Measurements from ENCODE around the gene INHA.

INHA gene

GRCh38 chr2:219574484-219575311, 2.6 kb downstream of the INHA start:
- H3K27me3 ChIP-seq (ENCODE audit: control insufficient read depth, insufficient read depth, low read length): no peaks in the 10 kb centered on the region
- WGBS (ENCODE audit: insufficient coverage, insufficient read length): no CpG with 5 or more reads among the region's 22 CpGs
- no peak overlapping the region for H3K4me3 ChIP-seq (ENCODE audit: low read length)
- DNase-seq (ENCODE audit: low read depth, low spot score): no peak
- H3K4me1 ChIP-seq (ENCODE audit: control insufficient read depth, insufficient read depth, low read length): peaks cover 23% of the 10 kb centered on the region
- no peaks in the 10 kb centered on the region for H3K36me3 ChIP-seq (ENCODE audit: control insufficient read depth, insufficient read depth, low read length)
- H3K27ac ChIP-seq (ENCODE audit: low read length): no peak overlapping the region
- H3K9me3 ChIP-seq (ENCODE audit: control insufficient read depth, insufficient read depth, low read length): no peaks in the 10 kb centered on the region

DNA sequence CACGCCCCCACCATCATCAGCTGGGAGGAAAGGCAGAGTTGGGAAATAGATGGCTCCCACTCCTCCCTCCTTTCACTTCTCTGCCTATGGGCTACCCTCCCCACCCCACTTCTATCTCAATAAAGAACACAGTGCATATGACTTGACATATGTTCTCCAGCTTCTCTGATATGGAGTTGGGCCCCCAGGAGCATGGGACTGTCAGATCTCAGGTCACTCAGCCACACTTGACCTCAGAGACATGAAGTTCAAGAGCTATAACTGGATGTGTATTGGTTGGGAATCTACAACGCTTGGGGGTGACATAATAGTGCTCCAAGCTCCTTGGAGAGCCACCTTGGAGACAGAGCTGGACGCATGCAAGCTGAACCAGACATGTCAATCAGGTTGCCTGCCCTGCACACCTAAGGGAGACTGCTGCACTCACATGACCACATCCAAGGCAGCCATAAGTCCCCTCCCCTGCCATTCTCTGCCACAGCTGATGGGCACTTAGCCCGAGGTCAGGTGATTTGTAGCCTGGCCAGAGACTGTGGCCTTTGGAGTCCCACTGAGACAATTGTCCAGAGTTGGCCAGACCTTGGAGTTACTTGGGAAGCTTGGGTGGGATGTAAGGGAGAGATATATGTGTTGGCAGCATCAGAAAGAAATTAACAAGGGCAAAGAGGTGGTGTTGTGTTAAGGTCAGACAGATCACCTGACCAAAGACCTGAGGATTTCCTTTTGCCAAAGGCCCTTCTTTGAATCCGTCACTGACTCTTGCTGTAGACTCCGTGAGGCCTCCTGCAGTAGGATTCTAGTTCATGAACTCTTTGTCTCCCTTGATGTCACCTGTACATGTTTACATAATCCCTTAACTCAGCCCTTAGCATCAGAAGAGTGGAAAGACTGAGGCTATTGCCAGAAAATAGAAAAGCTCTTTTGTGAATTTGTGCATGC, 3.7 kb downstream of the INHA start:
- no CpG with 5 or more reads among the region's 6 CpGs for WGBS (ENCODE audit: insufficient coverage, insufficient read length)
- H3K27ac ChIP-seq (ENCODE audit: low read length): no peak overlapping the region
- H3K9me3 ChIP-seq (ENCODE audit: control insufficient read depth, insufficient read depth, low read length): no peaks in the 10 kb centered on the region
- H3K27me3 ChIP-seq (ENCODE audit: control insufficient read depth, insufficient read depth, low read length): no peaks in the 10 kb centered on the region
- peaks cover 21% of the 10 kb centered on the region for H3K4me1 ChIP-seq (ENCODE audit: control insufficient read depth, insufficient read depth, low read length)
- no peak overlapping the region for H3K4me3 ChIP-seq (ENCODE audit: low read length)
- DNase-seq (ENCODE audit: low read depth, low spot score): no peak
- H3K36me3 ChIP-seq (ENCODE audit: control insufficient read depth, insufficient read depth, low read length): no peaks in the 10 kb centered on the region

DNA sequence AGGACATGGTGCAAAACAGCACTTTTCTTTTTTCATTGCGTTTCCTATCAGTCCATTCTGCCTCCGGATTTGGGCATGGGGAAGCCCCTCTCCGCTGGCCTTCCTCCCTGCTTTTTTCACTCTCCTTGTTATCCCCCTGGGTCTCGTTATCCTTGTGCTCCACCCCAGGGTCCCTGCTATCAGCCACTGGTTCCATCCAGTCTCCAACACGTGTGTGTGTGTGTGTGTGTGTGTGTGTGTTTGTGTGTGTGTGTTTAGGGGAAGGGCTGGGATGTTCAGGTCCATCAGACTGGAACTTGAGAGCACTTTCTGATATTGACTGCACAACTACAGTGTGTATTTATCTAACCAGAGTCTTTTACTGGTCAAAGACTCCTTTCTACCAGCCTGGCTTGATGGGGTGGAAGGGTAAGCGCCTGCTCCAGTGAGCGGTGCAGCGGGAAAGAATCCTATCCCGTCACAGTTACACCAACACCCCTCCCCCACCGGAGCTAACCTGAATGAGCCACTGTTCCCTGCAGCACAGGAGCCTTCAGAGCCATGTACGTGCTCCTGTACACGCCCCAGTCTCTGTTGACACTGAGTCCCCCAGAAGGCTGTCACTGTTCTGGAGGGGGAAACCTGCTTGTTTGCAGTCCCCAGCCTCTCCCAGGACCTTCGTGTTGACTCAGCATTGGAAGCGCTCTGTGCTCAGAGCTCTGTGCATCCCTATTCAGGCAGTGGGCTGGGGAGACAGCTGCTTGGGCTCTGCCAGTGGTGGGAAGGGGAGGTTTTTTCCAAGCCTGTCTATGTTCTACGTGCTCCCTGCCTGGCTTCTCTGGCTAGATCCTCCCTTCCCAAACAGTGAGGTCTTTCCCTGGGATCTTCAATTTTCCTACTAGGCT, 4.6 kb downstream of the INHA start:
- Histone ChIP-seq H3K27me3 (ENCODE audit: control insufficient read depth, insufficient read depth, low read length) (no peaks in the 10 kb centered on the region), H3K4me1 (ENCODE audit: control insufficient read depth, insufficient read depth, low read length) (peaks cover 21% of the 10 kb centered on the region), H3K9me3 (ENCODE audit: control insufficient read depth, insufficient read depth, low read length) (no peaks in the 10 kb centered on the region), H3K36me3 (ENCODE audit: control insufficient read depth, insufficient read depth, low read length) (no peaks in the 10 kb centered on the region), H3K4me3 (ENCODE audit: low read length) (no peak overlapping the region), H3K27ac (ENCODE audit: low read length) (no peak overlapping the region)
- WGBS (ENCODE audit: insufficient coverage, insufficient read length): no CpG with 5 or more reads among the region's 15 CpGs
- DNase-seq (ENCODE audit: low read depth, low spot score): no peak

DNA sequence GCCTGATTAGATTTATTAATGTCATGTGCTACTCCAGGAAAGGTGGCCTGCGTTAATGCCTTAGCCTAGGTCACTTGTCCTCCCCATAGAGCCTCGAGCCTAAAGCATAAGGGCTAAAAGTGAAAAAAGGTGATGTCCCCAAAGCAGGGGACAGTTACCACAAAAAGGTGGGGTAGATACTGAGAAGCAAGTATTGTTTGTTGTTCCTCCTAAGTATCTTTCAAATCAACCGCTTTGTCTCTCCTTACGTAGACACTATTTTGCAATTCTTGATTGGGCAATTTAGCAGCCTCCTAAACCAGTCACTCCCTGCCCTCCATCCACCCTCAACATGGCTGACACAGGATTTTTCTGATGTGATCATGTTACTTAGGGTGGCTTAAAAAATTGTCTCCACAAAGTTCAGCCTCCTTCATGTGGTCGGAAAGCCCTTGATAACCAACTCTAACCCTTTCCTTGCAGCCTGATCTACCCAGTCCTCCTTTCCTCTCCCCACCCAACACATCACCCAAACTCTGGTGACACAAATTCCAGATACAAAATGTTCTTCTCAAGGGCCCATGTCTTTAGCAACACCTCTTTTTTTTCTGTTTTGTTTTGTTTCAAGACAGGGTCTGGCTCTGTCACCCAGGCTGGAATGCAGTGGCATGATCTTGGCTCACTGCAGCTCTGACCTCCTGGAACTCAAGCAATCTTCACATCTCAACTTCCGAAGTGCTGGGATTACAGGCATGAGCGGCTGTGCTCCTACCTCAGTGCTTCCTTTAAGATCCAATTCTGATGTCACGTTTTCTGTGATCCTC, 6.9 kb downstream of the INHA start:
- H3K36me3 ChIP-seq (ENCODE audit: control insufficient read depth, insufficient read depth, low read length): no peaks in the 10 kb centered on the region
- no peak overlapping the region for H3K4me3 ChIP-seq (ENCODE audit: low read length)
- WGBS (ENCODE audit: insufficient coverage, insufficient read length): no CpG with 5 or more reads among the region's 8 CpGs
- peaks cover 14% of the 10 kb centered on the region; the same call in 1 of the 2 replicates for H3K4me1 ChIP-seq (ENCODE audit: control insufficient read depth, insufficient read depth, low read length)
- H3K27ac ChIP-seq (ENCODE audit: low read length): no peak overlapping the region
- DNase-seq (ENCODE audit: low read depth, low spot score): no peak
- no peaks in the 10 kb centered on the region for H3K27me3 ChIP-seq (ENCODE audit: control insufficient read depth, insufficient read depth, low read length)
- no peaks in the 10 kb centered on the region for H3K9me3 ChIP-seq (ENCODE audit: control insufficient read depth, insufficient read depth, low read length)

- Histone ChIP-seq H3K4me1 (ENCODE audit: control insufficient read depth, insufficient read depth, low read length) (peaks cover 9% of the 10 kb centered on the region; the same call in 1 of the 2 replicates), H3K9me3 (ENCODE audit: control insufficient read depth, insufficient read depth, low read length) (no peaks in the 10 kb centered on the region), H3K36me3 (ENCODE audit: control insufficient read depth, insufficient read depth, low read length) (no peaks in the 10 kb centered on the region), H3K27me3 (ENCODE audit: control insufficient read depth, insufficient read depth, low read length) (no peaks in the 10 kb centered on the region), H3K27ac (ENCODE audit: low read length) (no peak overlapping the region), H3K4me3 (ENCODE audit: low read length) (no peak overlapping the region)
- DNase-seq (ENCODE audit: low read depth, low spot score): no peak
- no CpG with 5 or more reads among the region's 2 CpGs for WGBS (ENCODE audit: insufficient coverage, insufficient read length)
Measured at GRCh38 chr2:219581346-219581745, 9.2 kb downstream of the INHA start.

DNA sequence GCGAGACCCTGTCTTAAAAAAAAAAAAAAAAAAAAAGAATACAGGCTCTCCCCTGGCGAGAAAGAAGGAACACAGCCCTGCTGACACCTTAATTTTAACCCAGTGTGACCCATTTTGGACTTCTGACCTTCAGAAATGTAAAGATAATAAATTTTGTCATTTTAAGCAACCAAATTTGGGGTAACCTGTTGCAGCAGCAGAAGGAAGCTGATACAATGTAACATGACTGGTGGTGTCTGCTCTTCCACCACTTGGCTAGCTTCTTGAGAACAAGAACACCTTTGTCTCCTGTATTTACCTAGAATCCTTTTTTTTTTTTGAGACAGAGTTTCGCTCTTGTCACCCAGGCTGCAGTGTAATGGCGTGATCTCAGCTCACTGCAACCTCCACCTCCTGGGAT, 19.0 kb downstream of the INHA start:
- Histone ChIP-seq H3K27me3 (ENCODE audit: control insufficient read depth, insufficient read depth, low read length) (no peaks in the 10 kb centered on the region), H3K27ac (ENCODE audit: low read length) (no peak overlapping the region), H3K4me3 (ENCODE audit: low read length) (no peak overlapping the region), H3K4me1 (ENCODE audit: control insufficient read depth, insufficient read depth, low read length) (peaks cover 1% of the 10 kb centered on the region; the same call in 1 of the 2 replicates), H3K9me3 (ENCODE audit: control insufficient read depth, insufficient read depth, low read length) (no peaks in the 10 kb centered on the region), H3K36me3 (ENCODE audit: control insufficient read depth, insufficient read depth, low read length) (no peaks in the 10 kb centered on the region)
- DNase-seq (ENCODE audit: low read depth, low spot score): no peak
- no CpG with 5 or more reads among the region's 4 CpGs for WGBS (ENCODE audit: insufficient coverage, insufficient read length)

- Histone ChIP-seq H3K27ac (ENCODE audit: low read length) (no peak overlapping the region), H3K4me1 (ENCODE audit: control insufficient read depth, insufficient read depth, low read length) (peaks cover 1% of the 10 kb centered on the region; the same call in 1 of the 2 replicates), H3K36me3 (ENCODE audit: control insufficient read depth, insufficient read depth, low read length) (no peaks in the 10 kb centered on the region), H3K4me3 (ENCODE audit: low read length) (no peak overlapping the region), H3K27me3 (ENCODE audit: control insufficient read depth, insufficient read depth, low read length) (no peaks in the 10 kb centered on the region), H3K9me3 (ENCODE audit: control insufficient read depth, insufficient read depth, low read length) (no peaks in the 10 kb centered on the region)
- DNase-seq (ENCODE audit: low read depth, low spot score): no peak
- no CpG with 5 or more reads among the region's 6 CpGs for WGBS (ENCODE audit: insufficient coverage, insufficient read length)
Measured at GRCh38 chr2:219592736-219593135, 20.6 kb downstream of the INHA start.

GRCh38 chr2:219593154-219593553, 21.0 kb downstream of the INHA start:
- Histone ChIP-seq H3K9me3 (ENCODE audit: control insufficient read depth, insufficient read depth, low read length) (no peaks in the 10 kb centered on the region), H3K27me3 (ENCODE audit: control insufficient read depth, insufficient read depth, low read length) (no peaks in the 10 kb centered on the region), H3K4me3 (ENCODE audit: low read length) (no peak overlapping the region)

GRCh38 chr2:219595256-219595655, 23.1 kb downstream of the INHA start:
- no peak overlapping the region for H3K27ac ChIP-seq (ENCODE audit: low read length)
- peaks cover 1% of the 10 kb centered on the region; the same call in 1 of the 2 replicates for H3K4me1 ChIP-seq (ENCODE audit: control insufficient read depth, insufficient read depth, low read length)
- WGBS (ENCODE audit: insufficient coverage, insufficient read length): no CpG with 5 or more reads among the region's 3 CpGs
- DNase-seq (ENCODE audit: low read depth, low spot score): no peak
- H3K4me3 ChIP-seq (ENCODE audit: low read length): no peak overlapping the region
- H3K9me3 ChIP-seq (ENCODE audit: control insufficient read depth, insufficient read depth, low read length): no peaks in the 10 kb centered on the region
- no peaks in the 10 kb centered on the region for H3K27me3 ChIP-seq (ENCODE audit: control insufficient read depth, insufficient read depth, low read length)
- H3K36me3 ChIP-seq (ENCODE audit: control insufficient read depth, insufficient read depth, low read length): no peaks in the 10 kb centered on the region

More at GRCh38 chr2:219593154-219593553, 21.0 kb downstream of the INHA start:
- Histone ChIP-seq H3K36me3 (ENCODE audit: control insufficient read depth, insufficient read depth, low read length) (no peaks in the 10 kb centered on the region), H3K4me1 (ENCODE audit: control insufficient read depth, insufficient read depth, low read length) (peaks cover 1% of the 10 kb centered on the region; the same call in 1 of the 2 replicates), H3K27ac (ENCODE audit: low read length) (no peak overlapping the region)
- DNase-seq (ENCODE audit: low read depth, low spot score): no peak
- no CpG with 5 or more reads among the region's 2 CpGs for WGBS (ENCODE audit: insufficient coverage, insufficient read length)

Data from iPS DF 6.9 (cell line).